Measurements from ENCODE around the gene NCOR1. TPM values are rescaled to one million over a fixed set of nuclear protein-coding genes. Genes with fewer than 3 reads are reported as not detected.

NCOR1 gene
- total and polyA plus RNA-seq, 2 of the 8 experiments (the other 6 are each of a cell fraction or from before 2014, with no cell fraction given) = 65.4 to 142 TPM

- peaks cover 6 to 62% (median 37%) of the 10 kb centered on the region in 4 experiments for H3K36me3 ChIP-seq (ENCODE audit: control insufficient read depth in 2 of 4, insufficient read depth in 4 of 4, low read length in 3 of 4)
- no peaks in the 10 kb centered on the region for H4K20me1 ChIP-seq (replicated peaks in 1 of 2; ENCODE audit: control insufficient read depth in 1 of 2, insufficient read depth in 2 of 2, low read length in 2 of 2)
- H3K14ac ChIP-seq (ENCODE audit: insufficient read length) = no peak overlapping the region
- POLR2A ChIA-PET (ENCODE audit: partially characterized antibody) = interaction anchor here (0.7 kb wide), 1 partner anchor 45 kb away, joined by 3 read pairs; no protein-coding TSS in a partner anchor
- H2BK20ac ChIP-seq (ENCODE audit: low read length) = no peak overlapping the region
- CTCF ChIA-PET (ENCODE audit: partially characterized antibody) = no interaction called here
- no peak overlapping the region for H4K91ac ChIP-seq (replicated peaks; ENCODE audit: insufficient read length, low read length)
- no peak overlapping the region for H3K23ac ChIP-seq (ENCODE audit: insufficient read length)
- H3K4ac ChIP-seq (replicated peaks; ENCODE audit: insufficient read length, low read depth, low read length) = no peak overlapping the region
- no peak overlapping the region for H3K4me3 ChIP-seq (ENCODE audit: extremely low read depth in 1 of 4, insufficient read depth in 2 of 4, low read depth in 3 of 4, low read length in 4 of 4)
- H3K79me1 ChIP-seq (ENCODE audit: low read depth, low read length) = no peaks in the 10 kb centered on the region
- H3K27me3 ChIP-seq (replicated peaks in 1 of 4; ENCODE audit: control insufficient read depth in 3 of 4, extremely low read depth in 1 of 4, insufficient read depth in 3 of 4, low read length in 3 of 4) = no peaks in the 10 kb centered on the region
- H4K5ac ChIP-seq (ENCODE audit: insufficient read length, low read depth, low read length) = no peak overlapping the region
- no peak overlapping the region for H3K9ac ChIP-seq (replicated peaks in 1 of 4; ENCODE audit: extremely low read depth in 1 of 4, low read depth in 3 of 4, low read length in 3 of 4)
- no peak overlapping the region for H2BK15ac ChIP-seq (ENCODE audit: low read length)
- FAIRE-seq (peak; percentile 78), DNase-seq (ENCODE audit: low read depth in 1 of 2, low spot score in 2 of 2) (no peak)
- no peak overlapping the region for H2AFZ ChIP-seq (ENCODE audit: low read length)
- H2BK12ac ChIP-seq (ENCODE audit: low read depth, low read length) = no peak overlapping the region
- 93% methylated on average over 5 of the region's 5 CpGs; no CpG with 5 or more reads in 1 of the 2 experiments for WGBS, 2 experiments (ENCODE audit: extremely low coverage in 1 of 2, insufficient coverage in 1 of 2, insufficient read length in 1 of 2, insufficient replicate concordance in 2 of 2, low coverage in 1 of 2, low lambda C conversion rate in 2 of 2, missing lambda C conversion rate in 1 of 2)
- H2AK5ac ChIP-seq (ENCODE audit: low read depth, low read length) = no peak overlapping the region
- H3K27ac ChIP-seq (ENCODE audit: low read depth, low read length) = no peak overlapping the region
- no peak overlapping the region for H2BK5ac ChIP-seq (ENCODE audit: low read depth, low read length)
- no peak overlapping the region for H3K56ac ChIP-seq (replicated peaks; ENCODE audit: insufficient read length, low read depth, low read length)
- no peaks in the 10 kb centered on the region for H3K4me1 ChIP-seq (replicated peaks in 1 of 4; ENCODE audit: control insufficient read depth in 3 of 4, insufficient read depth in 4 of 4, low read length in 3 of 4)
- H3K79me2 ChIP-seq (ENCODE audit: control insufficient read depth in 1 of 2, insufficient read depth in 2 of 2, low read length in 2 of 2) = no peaks in the 10 kb centered on the region
- no peak overlapping the region for H3K4me2 ChIP-seq (ENCODE audit: insufficient read depth in 1 of 2, low read depth in 2 of 2, low read length in 2 of 2)
- no peaks in the 10 kb centered on the region for H3K9me3 ChIP-seq (ENCODE audit: insufficient read depth in 2 of 2, low read depth in 1 of 2, low read length in 1 of 2)
- no peaks in the 10 kb centered on the region for H3K23me2 ChIP-seq (ENCODE audit: low read depth, low read length)
- H2BK120ac ChIP-seq (replicated peaks; ENCODE audit: low read depth, low read length) = no peak overlapping the region
- no peak overlapping the region for H3K18ac ChIP-seq (ENCODE audit: extremely low read depth, low read length)
- no peak overlapping the region for H4K8ac ChIP-seq (ENCODE audit: extremely low read depth, insufficient read depth, low read length)
- TF ChIP-seq CEBPB (IDR thresholded peaks at IDR 0.05; ENCODE audit: low read depth, low read length) = peak; percentile 66; the same call in 1 of the 2 replicates
- no peak for TF ChIP-seq EP300 (IDR thresholded peaks at IDR 0.05; ENCODE audit: borderline replicate concordance in 1 of 2, low read depth in 2 of 2, low read length in 2 of 2)
These were observed 139.4 kb downstream of the NCOR1 start for GRCh38 chr17:16075949-16076348.
